Measurements from ENCODE around the gene C9orf72.
"Not testable (repeated sequence)": the region's sequence is repeated elsewhere in the genome, so short reads cannot be mapped to it uniquely, and the experiment has no call there.

C9orf72 gene

GRCh38 chr9:27572918-27573633 is at the start of gene C9orf72:
C9orf72 (minus strand) TSS chr9:27573481; CDS start chr9:27567120, 6,361 bp downstream.
- DNase-seq (ENCODE audit: low read depth, low spot score) = peak; percentile 89

- no peak for DNase-seq (ENCODE audit: low read depth, low spot score)
These were observed 49.5 kb upstream of the C9orf72 start for GRCh38 chr9:27622693-27623340.

GRCh38 chr9:27619743-27620142 is 46.5 kb upstream of the C9orf72 start:
- no peak for DNase-seq (ENCODE audit: low read depth, low spot score)

- DNase-seq (ENCODE audit: low read depth, low spot score) = peak; percentile 2
These were observed 44.8 kb upstream of the C9orf72 start for GRCh38 chr9:27618066-27618465.

GRCh38 chr9:27614551-27614950 is 41.3 kb upstream of the C9orf72 start:
- no peak for DNase-seq (ENCODE audit: low read depth, low spot score)

GRCh38 chr9:27612036-27612435 is 38.8 kb upstream of the C9orf72 start:
- DNase-seq (ENCODE audit: low read depth, low spot score) = not testable (repeated sequence)

- no peak for DNase-seq (ENCODE audit: low read depth, low spot score)
These were observed 37.3 kb upstream of the C9orf72 start for GRCh38 chr9:27610622-27611021.

GRCh38 chr9:27602954-27603353 is 29.7 kb upstream of the C9orf72 start:
- no peak for DNase-seq (ENCODE audit: low read depth, low spot score)

GRCh38 chr9:27602142-27602861 is 29.0 kb upstream of the C9orf72 start:
- no peak for DNase-seq (ENCODE audit: low read depth, low spot score)

GRCh38 chr9:27601396-27601795 is 28.1 kb upstream of the C9orf72 start:
- no peak for DNase-seq (ENCODE audit: low read depth, low spot score)

- no peak for DNase-seq (ENCODE audit: low read depth, low spot score)
These were observed 27.0 kb upstream of the C9orf72 start for GRCh38 chr9:27600256-27600655.

- DNase-seq (ENCODE audit: low read depth, low spot score) = no peak
These were observed 26.6 kb upstream of the C9orf72 start for GRCh38 chr9:27599870-27600238.

GRCh38 chr9:27599102-27599869 is 26.0 kb upstream of the C9orf72 start:
- no peak for DNase-seq (ENCODE audit: low read depth, low spot score)

- DNase-seq (ENCODE audit: low read depth, low spot score) = no peak
These were observed 22.5 kb upstream of the C9orf72 start for GRCh38 chr9:27595733-27596132.

GRCh38 chr9:27591672-27592071 is 18.4 kb upstream of the C9orf72 start:
- no peak for DNase-seq (ENCODE audit: low read depth, low spot score)

GRCh38 chr9:27591093-27591492 is 17.8 kb upstream of the C9orf72 start:
- no peak for DNase-seq (ENCODE audit: low read depth, low spot score)

- DNase-seq (ENCODE audit: low read depth, low spot score) = no peak
These were observed 17.4 kb upstream of the C9orf72 start for GRCh38 chr9:27590651-27591050.

- no peak for DNase-seq (ENCODE audit: low read depth, low spot score)
These were observed 16.2 kb upstream of the C9orf72 start for GRCh38 chr9:27589462-27589861.

- no peak for DNase-seq (ENCODE audit: low read depth, low spot score)
These were observed 13.0 kb upstream of the C9orf72 start for GRCh38 chr9:27586304-27586703.

- DNase-seq (ENCODE audit: low read depth, low spot score) = no peak
These were observed 11.7 kb upstream of the C9orf72 start for GRCh38 chr9:27584931-27585330.

- DNase-seq (ENCODE audit: low read depth, low spot score) = no peak
These were observed 9.5 kb upstream of the C9orf72 start for GRCh38 chr9:27582794-27583193.

- no peak for DNase-seq (ENCODE audit: low read depth, low spot score)
These were observed 8.5 kb upstream of the C9orf72 start for GRCh38 chr9:27581826-27582225.

Measured in astrocyte of the hippocampus (primary cell).